ENCODE data around the gene SCGB1A1. TPM values are rescaled to one million over a fixed set of nuclear protein-coding genes. Genes with fewer than 3 reads are reported as not detected.

SCGB1A1 gene, protein sequence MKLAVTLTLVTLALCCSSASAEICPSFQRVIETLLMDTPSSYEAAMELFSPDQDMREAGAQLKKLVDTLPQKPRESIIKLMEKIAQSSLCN
- polyA plus RNA-seq (2012; rRNA removed): not detected in 2 replicates
- not detected in 2 replicates for polyA plus RNA-seq (2012; cell fraction: cytosol; rRNA removed)
- not detected in 2 replicates for polyA plus RNA-seq (2012; cell fraction: nucleus; rRNA removed)

DNA sequence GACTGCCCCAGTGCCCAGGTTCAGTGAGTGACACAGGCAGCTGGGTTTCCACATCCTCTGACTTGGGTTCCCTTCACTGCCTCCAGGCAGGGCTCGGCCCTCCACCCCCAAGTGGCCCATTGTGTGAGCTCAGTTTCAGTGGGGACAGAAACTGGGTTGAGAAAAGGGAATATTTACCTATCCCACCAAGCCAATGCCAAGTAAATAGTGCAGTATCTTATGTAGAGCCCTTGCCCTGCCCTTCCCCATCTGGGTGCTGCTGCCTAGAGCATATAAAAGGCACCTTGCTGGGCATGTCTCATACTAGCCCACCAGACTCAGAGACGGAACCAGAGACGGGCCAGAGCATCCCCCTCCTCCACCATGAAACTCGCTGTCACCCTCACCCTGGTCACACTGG lies at the start of gene SCGB1A1:
TSS of gene SCGB1A1 (plus strand) at position 301 of the 400 bp plus-strand sequence. CDS start at position 364, 63 bp downstream.
- Histone ChIP-seq H3K4me3 (ENCODE audit: low read depth in 2 of 2, low read length in 1 of 2) (no peak within 1 kb of the TSS), H3K79me2 (ENCODE audit: insufficient read depth) (no peaks in the 10 kb centered on the region), H3K27me3 (ENCODE audit: insufficient read depth) (no peaks in the 10 kb centered on the region), H3F3A (replicated peaks; ENCODE audit: insufficient read depth) (no peaks in the 10 kb centered on the region), H3K9ac (no peak within 1 kb of the TSS), H3K9me3 (no peaks in the 10 kb centered on the region), H3K27ac (ENCODE audit: low read depth in 2 of 2, low read length in 1 of 2) (no peak within 1 kb of the TSS), H3K9me2 (no peaks in the 10 kb centered on the region), H4K20me1 (ENCODE audit: insufficient read depth) (no peaks in the 10 kb centered on the region), H2AFZ (ENCODE audit: low read depth) (no peak within 1 kb of the TSS), H3K4me1 (ENCODE audit: control insufficient read depth in 1 of 2, insufficient read depth in 2 of 2, low read depth in 1 of 2, low read length in 1 of 2) (peaks cover 3 to 7% of the 10 kb centered on the region in 2 experiments; a peak in 1 of 4 replicates), H3K36me3 (replicated peaks in 1 of 2; ENCODE audit: control insufficient read depth in 1 of 2, insufficient read depth in 2 of 2, low read length in 1 of 2) (no peaks in the 10 kb centered on the region), H3K4me2 (no peak within 1 kb of the TSS)
- POLR2A ChIA-PET: no interaction called here
- TF ChIP-seq EZH2phosphoT487 (IDR thresholded peaks at IDR 0.05; ENCODE audit: borderline replicate concordance, low read depth) (no peak), EP300 (IDR thresholded peaks at IDR 0.05; ENCODE audit: borderline replicate concordance in 1 of 2, low read depth in 1 of 2, low read length in 1 of 2) (no peak), TEAD4 (IDR thresholded peaks at IDR 0.05; ENCODE audit: borderline replicate concordance, insufficient read depth) (no peak), MEF2A (IDR thresholded peaks at IDR 0.05; ENCODE audit: borderline replicate concordance, low read depth) (no peak), POLR2AphosphoS5 (IDR thresholded peaks at IDR 0.05; ENCODE audit: low read depth, low read length) (no peak), NFIC (IDR thresholded peaks at IDR 0.05; ENCODE audit: borderline replicate concordance) (no peak), RCOR1 (IDR thresholded peaks at IDR 0.05; ENCODE audit: low read length) (no peak), MXI1 (IDR thresholded peaks at IDR 0.05; ENCODE audit: low read depth, low read length) (no peak), TAF1 (IDR thresholded peaks at IDR 0.05; ENCODE audit: borderline replicate concordance, low read depth, low read length) (no peak), RAD21 (IDR thresholded peaks at IDR 0.05; ENCODE audit: low read length) (no peak), CHD2 (IDR thresholded peaks at IDR 0.05; ENCODE audit: low read length, partially characterized antibody) (no peak), SIN3A (IDR thresholded peaks at IDR 0.05; ENCODE audit: borderline replicate concordance, low read depth, low read length) (no peak)
- TF ChIP-seq, protein P1, sequence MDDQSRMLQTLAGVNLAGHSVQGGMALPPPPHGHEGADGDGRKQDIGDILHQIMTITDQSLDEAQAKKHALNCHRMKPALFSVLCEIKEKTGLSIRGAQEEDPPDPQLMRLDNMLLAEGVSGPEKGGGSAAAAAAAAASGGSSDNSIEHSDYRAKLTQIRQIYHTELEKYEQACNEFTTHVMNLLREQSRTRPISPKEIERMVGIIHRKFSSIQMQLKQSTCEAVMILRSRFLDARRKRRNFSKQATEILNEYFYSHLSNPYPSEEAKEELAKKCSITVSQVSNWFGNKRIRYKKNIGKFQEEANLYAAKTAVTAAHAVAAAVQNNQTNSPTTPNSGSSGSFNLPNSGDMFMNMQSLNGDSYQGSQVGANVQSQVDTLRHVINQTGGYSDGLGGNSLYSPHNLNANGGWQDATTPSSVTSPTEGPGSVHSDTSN (IDR thresholded peaks at IDR 0.05): no peak
- TF ChIP-seq, protein P2, sequence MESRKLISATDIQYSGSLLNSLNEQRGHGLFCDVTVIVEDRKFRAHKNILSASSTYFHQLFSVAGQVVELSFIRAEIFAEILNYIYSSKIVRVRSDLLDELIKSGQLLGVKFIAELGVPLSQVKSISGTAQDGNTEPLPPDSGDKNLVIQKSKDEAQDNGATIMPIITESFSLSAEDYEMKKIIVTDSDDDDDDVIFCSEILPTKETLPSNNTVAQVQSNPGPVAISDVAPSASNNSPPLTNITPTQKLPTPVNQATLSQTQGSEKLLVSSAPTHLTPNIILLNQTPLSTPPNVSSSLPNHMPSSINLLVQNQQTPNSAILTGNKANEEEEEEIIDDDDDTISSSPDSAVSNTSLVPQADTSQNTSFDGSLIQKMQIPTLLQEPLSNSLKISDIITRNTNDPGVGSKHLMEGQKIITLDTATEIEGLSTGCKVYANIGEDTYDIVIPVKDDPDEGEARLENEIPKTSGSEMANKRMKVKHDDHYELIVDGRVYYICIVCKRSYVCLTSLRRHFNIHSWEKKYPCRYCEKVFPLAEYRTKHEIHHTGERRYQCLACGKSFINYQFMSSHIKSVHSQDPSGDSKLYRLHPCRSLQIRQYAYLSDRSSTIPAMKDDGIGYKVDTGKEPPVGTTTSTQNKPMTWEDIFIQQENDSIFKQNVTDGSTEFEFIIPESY (IDR thresholded peaks at IDR 0.05; ENCODE audit: borderline replicate concordance, low read depth): no peak
- 77% methylated on average over 4 of the region's 4 CpGs for WGBS (ENCODE audit: low lambda C conversion rate)
- DNase-seq: no peak
- CTCF ChIA-PET: interaction anchor here (1.6 kb wide), 1 partner anchor 24 kb away, joined by 8 read pairs; no protein-coding TSS in a partner anchor

Measured in SK-N-SH (cell line).